HG02938 (cell line): ENCODE measurements around the gene TXLNB.
A peak's percentile ranks its signal among the peaks of the same experiment; 100 is the strongest.

ENCODE experiments used
- ATAC-seq: cut with Tn5 transposase; IDR thresholded peaks from one replicate; pipeline ENCODE4 v1.9.1; 2021; ENCODE audit warnings: mild to moderate bottlenecking, moderate library complexity; ENCODE audit not compliant: unreplicated experiment

TXLNB gene

GRCh38 chr6:139275279-139276055 is 16.3 kb downstream of the TXLNB start:
- no peak for ATAC-seq

GRCh38 chr6:139271056-139271455 is 20.7 kb downstream of the TXLNB start:
- ATAC-seq, result no peak

DNA sequence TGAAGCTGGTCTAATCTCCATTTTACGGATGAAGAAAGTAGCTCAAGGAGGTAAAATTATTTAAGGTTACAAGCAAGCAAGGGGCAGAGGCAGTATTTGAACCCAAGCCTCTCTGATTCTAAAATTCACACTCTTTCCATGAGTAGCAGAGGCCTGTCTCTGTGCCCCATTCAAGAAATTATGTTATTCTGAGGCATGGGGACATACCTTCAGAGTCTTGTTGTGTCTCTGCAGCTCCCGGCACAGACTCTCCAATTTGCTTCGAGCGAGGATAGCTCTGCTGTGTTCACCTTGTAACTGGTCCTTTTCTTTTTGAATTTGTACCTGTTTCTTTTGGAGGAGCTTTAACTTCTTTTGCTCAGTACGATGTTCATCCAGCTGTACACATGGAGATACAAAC is 21.5 kb downstream of the TXLNB start:
- ATAC-seq, result no peak

DNA sequence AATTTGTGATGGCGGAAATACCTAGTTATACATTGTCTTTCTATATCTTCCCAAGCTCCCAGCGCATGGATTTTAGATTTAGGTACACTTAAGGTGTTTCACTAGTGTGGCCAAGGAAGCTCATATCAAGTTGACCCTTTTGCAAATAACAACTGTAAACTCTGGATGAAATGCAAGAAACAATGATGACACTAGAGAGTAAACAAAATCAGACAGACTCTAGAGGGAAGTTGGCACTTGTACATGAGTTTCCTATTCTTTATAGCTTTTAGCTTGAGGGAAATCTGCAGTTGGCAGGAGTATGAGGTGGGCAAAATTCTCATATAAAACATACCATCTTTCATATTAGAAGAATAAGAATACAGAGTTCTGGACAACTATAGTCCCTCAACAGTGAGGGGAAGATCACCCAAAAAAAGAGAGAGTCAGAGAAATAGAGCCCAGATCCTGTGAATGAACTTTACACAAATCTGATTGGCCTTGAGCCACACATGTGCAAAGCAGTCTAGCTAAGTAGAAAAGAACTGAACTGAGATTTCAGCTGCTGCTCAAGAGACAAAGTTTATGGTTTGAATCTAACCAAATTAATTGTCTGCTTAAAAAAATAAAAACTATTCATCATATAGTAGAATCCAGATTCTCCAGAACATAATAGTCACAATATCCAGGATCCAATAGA is 26.1 kb downstream of the TXLNB start:
- ATAC-seq, result no peak

GRCh38 chr6:139262519-139263300 is 29.1 kb downstream of the TXLNB start:
- peak; percentile 76 for ATAC-seq

GRCh38 chr6:139257821-139258398 is 33.9 kb downstream of the TXLNB start:
- ATAC-seq, result no peak

GRCh38 chr6:139257291-139257690 is 34.5 kb downstream of the TXLNB start:
- ATAC-seq, result no peak

DNA sequence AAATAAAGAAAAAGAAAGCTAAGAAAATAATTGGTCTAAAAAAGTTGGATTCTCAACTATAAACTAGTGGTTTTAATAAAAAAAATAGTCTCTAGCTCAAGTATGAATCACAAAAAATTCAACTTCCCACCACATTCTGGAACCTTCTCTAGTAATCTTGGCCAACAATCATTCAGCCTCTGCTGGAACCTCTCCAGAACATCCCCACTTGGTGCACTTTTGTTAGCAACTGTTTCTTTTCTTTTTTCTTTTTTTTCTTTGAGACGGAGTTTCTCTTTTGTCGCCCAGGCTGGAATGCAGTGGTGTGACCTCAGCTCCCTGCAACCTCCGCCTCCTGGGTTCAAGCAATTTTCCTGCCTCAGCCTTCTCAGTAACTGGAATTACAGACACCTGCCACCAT is 35.7 kb downstream of the TXLNB start:
- ATAC-seq, result no peak

DNA sequence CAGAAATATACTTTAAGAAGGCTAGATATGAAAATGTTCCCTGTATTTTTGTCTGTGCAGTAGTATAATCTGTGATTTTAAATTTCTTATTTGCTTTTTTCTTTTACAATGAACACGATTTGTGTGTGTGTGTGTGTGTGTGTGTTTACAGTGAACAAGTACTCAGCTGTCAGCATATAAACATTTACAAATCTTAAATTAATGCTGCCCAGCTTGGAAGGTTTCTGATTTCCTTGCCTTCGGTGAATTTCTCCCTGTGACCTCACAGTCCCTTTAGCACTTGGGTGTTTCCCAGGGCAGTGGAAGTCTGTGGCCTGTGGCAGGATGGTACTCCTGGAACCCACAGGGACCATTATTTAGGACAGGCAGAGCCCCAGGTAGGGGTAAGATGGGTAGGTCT is 37.6 kb downstream of the TXLNB start:
- ATAC-seq, result no peak

DNA sequence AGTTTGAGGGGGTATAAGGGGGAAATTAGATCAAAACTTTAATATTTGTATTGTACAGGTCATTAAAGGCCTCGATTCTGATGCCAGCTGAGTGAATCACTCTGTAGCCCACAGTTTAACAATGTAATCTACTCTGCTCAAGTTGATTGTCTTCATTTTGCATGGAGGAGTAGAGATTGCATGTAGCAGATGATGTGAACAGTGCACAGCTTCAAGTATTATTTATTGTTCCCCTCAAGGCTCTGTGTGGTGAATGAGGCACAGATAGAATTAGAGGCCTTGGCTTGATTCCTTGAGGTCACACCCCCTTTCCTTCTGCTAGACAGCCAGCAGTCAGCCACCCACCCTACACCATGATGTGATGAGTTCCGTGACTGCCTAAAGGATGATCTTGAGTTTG is 38.1 kb downstream of the TXLNB start:
- no peak for ATAC-seq

- no peak for ATAC-seq
Measured at GRCh38 chr6:139251691-139252390, 40.0 kb downstream of the TXLNB start.

DNA sequence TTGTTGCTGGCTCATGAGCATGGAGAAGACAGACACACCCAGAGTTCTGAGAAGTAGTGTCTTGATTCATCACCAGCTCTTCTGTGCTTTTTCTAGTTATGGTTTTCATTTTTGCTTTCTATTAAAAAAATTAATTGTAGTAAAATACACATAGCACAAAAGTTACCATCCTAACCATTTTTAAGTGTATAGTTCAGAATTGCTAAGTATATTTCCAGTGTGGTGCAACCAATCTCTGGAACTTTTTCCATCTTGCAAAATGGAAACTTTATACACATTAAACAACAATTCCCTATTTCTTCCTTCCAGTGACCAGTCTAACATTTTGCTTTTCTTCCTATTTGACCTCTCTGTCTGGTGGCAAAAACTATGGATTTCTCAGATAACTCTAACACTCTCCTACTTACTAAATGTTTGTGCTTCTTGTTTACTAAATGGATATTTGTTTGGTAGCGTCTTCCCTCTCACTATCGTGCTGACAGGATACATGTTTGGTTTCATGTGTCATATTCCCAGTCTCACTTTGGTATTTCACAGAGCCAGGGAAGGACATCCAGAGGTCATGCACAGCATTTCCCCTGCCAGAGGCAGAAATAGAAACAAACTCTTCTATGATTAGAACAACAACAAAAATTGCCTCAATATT is 40.6 kb downstream of the TXLNB start:
- ATAC-seq, result peak; percentile 39

- ATAC-seq, result peak; percentile 97
Measured at GRCh38 chr6:139250296-139251044, 41.3 kb downstream of the TXLNB start.

- ATAC-seq, result no peak
Measured at GRCh38 chr6:139249395-139249794, 42.4 kb downstream of the TXLNB start.

- no peak for ATAC-seq
Measured at GRCh38 chr6:139248911-139249310, 42.9 kb downstream of the TXLNB start.

DNA sequence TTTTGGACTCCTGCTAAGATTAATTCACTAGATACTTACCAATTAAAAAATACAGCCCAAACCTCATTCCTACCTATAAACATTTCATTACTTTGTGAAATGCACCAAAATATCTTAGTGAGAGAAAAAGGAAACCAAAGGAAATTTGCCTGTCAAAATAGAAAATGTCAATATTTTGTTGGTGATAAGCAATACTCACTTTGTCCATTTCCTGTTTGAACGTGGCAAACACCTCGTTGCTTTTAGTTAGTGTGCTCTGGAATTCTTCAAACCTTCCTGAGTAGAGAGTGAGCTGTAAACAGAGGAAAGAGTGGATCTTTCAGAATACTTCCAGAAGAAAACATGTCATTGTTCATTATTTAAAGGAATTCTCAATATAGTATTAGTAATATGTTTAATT is 44.2 kb downstream of the TXLNB start:
- no peak for ATAC-seq

DNA sequence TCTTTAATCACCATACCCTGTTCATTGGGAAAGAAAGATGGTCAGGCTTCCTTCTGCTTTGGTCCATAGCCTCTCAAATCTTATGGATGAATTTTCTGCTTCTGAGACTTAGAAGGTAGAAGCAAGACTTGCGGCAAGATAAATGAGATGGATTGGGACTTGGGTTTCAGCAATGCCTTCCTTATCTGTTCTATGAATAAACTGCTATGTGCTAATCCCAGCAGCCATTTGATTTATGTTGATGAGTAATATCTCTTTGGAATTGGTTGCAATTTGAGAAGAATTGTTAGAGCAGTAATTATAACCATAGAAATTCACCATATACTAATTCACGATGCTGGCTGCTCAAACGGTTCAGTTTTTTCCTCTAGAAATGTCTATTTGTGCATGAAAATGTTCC is 48.3 kb downstream of the TXLNB start:
- ATAC-seq, result no peak

GRCh38 chr6:139242457-139243240 is 49.1 kb downstream of the TXLNB start:
- ATAC-seq, result no peak
